Measurements from ENCODE around the gene MDP1. TPM values are rescaled to one million over a fixed set of nuclear protein-coding genes. Genes with fewer than 3 reads are reported as not detected.

The MDP1 gene
- total RNA-seq, 1 donor from 2014 or later: 22.6 TPM

GRCh38 chr14:24234095-24235005, 18.5 kb upstream of the MDP1 start:
- no peak for TF ChIP-seq CTCF (conservative IDR thresholded peaks at IDR 0.05)
- peak overlapping the region; percentile 33 for H3K27ac Mint-ChIP-seq
- peak overlapping the region; percentile 75 for H3K4me3 Mint-ChIP-seq
- peaks cover 36% of the 10 kb centered on the region for H3K4me1 Mint-ChIP-seq (ENCODE audit: unreplicated experiment)
- peaks cover 25% of the 10 kb centered on the region for H3K36me3 Mint-ChIP-seq
- no peak for DNase-seq (ENCODE audit: extremely low spot score, unreplicated experiment)
- no peaks in the 10 kb centered on the region for H3K27me3 Mint-ChIP-seq
- no peaks in the 10 kb centered on the region for H3K9me3 Mint-ChIP-seq

GRCh38 chr14:24233538-24233866, 17.6 kb upstream of the MDP1 start:
- Mint-ChIP-seq H3K4me3 (peak overlapping the region; percentile 98), H3K36me3 (peaks cover 25% of the 10 kb centered on the region), H3K4me1 (ENCODE audit: unreplicated experiment) (peaks cover 32% of the 10 kb centered on the region), H3K27me3 (no peaks in the 10 kb centered on the region), H3K27ac (peak overlapping the region; percentile 97), H3K9me3 (no peaks in the 10 kb centered on the region)
- no peak for DNase-seq (ENCODE audit: extremely low spot score, unreplicated experiment)
- TF ChIP-seq CTCF (conservative IDR thresholded peaks at IDR 0.05): no peak

- Mint-ChIP-seq H3K4me1 (ENCODE audit: unreplicated experiment) (peaks cover 26% of the 10 kb centered on the region), H3K27me3 (no peaks in the 10 kb centered on the region), H3K4me3 (peak within 1 kb of the TSS; percentile 98), H3K27ac (peak within 1 kb of the TSS; percentile 97), H3K36me3 (peaks cover 19% of the 10 kb centered on the region), H3K9me3 (no peaks in the 10 kb centered on the region)
- no peak for DNase-seq (ENCODE audit: extremely low spot score, unreplicated experiment)
- TF ChIP-seq CTCF (conservative IDR thresholded peaks at IDR 0.05): no peak
Observed at GRCh38 chr14:24232645-24233537, 17.0 kb upstream of the MDP1 start, which contains the start of gene GMPR2. Gene GMPR2 (plus strand): TSS chr14:24232929. CDS start chr14:24233254, 325 bp downstream.

GRCh38 chr14:24232121-24232644, 16.3 kb upstream of the MDP1 start, which contains the start of gene NEDD8:
Gene NEDD8 (minus strand): TSS chr14:24232367. CDS start chr14:24232267, 100 bp downstream.
- peak; percentile 85 for DNase-seq (ENCODE audit: extremely low spot score, unreplicated experiment)
- Mint-ChIP-seq H3K27me3 (no peaks in the 10 kb centered on the region), H3K27ac (peak within 1 kb of the TSS; percentile 97), H3K4me1 (ENCODE audit: unreplicated experiment) (peaks cover 27% of the 10 kb centered on the region), H3K36me3 (peaks cover 18% of the 10 kb centered on the region), H3K4me3 (peak within 1 kb of the TSS; percentile 98), H3K9me3 (no peaks in the 10 kb centered on the region)
- no peak for TF ChIP-seq CTCF (conservative IDR thresholded peaks at IDR 0.05)

Data from type B pancreatic cell (in vitro differentiated cells).